ENCODE results near the gene TBX15.

Gene TBX15

DNA sequence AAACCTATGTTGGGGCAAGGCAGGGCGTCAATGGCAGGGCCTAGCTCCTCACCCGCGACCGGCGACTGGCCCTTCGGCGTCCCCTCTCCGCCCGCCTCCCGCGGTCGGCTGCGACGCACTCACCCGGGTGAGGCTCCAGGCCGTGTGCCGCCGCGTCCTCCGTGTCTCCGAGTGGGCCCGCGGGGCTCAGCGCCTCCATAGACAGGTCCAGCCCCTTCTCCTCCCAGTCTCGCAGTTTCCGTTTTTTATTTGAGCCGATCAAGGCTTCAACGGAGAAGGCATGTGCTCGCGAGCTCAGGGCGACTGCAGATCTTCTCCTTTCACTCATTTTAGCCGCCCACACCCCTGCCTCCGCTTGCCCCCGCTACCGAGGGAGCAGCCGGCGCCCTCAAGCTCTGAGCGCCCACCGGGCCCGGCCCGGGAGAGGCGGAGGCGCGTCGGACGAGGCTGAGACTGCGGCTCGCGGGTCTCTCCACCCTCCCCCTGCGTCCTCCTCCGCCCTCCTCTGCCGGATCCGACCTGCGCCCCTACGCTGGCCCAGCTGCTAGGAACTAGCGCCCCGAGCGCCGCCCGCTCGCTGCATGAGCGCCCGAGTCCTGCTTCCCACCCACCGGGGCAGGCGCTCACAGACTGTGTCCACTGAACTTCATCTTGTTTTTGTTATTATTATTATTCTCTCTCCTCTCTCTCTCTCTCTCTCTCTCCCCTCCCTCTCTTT, 516 bp downstream of the TBX15 start:
- no peak overlapping the region for H3K4me2 ChIP-seq (ENCODE audit: low read length)

DNA sequence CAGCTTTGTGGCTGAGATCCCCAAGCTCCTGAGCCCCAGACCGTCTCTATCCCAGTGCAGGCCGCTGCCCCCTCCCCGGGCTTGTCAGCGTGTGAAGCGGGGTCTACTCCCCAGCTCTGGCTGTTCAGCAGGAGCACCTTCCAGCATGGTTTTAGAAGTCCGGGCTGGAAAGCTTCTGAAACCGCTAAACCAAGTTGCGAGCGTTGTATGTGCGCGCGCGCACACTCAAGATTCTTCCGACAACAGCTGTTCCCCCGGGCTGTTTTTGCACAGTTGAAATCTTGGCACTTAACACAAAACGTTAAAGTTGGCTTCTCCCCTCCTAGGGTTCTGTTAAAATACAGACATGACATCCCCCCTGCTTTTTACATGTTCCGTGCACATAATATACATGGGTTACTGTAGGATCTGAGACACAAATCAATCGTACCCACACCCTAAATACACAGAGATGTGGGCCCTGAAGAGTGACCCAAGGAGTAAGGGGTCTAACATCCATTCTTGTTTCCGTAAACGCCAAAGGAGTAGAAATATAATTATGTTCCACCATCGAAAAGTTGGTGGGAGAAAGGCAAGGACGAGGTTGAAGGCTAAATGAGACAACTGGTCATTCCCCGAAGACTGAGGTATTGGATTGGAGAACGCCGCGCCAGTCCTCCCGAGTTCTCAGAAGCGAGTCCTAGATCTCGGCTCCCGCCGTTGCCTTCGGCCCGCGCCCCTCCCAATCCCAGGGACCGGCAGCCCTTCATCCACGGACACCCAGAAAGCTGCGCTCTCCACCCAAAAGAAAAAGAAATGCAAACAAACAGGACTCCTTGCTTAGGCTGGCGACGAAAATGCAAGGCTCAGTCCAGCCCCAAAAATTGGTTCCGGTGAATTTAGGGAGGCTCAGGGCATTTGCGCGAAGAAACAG, 1.3 kb downstream of the TBX15 start:
- Histone ChIP-seq H3K4me1 (ENCODE audit: control insufficient read depth, low read length) (no peaks in the 10 kb centered on the region), H3K9me2 (replicated peaks; ENCODE audit: control insufficient read depth, low read length) (no peaks in the 10 kb centered on the region), H3K4me3 (ENCODE audit: low read length) (no peak overlapping the region), H4K20me1 (ENCODE audit: control insufficient read depth, insufficient read depth, low read depth, low read length) (no peaks in the 10 kb centered on the region), H3F3A (ENCODE audit: control insufficient read depth, insufficient read depth) (no peaks in the 10 kb centered on the region), H3K79me2 (ENCODE audit: control insufficient read depth, low read length) (no peaks in the 10 kb centered on the region), H3K36me3 (ENCODE audit: control insufficient read depth, low read length) (no peaks in the 10 kb centered on the region), H3K9me3 (ENCODE audit: control insufficient read depth, insufficient read depth, low read length) (no peaks in the 10 kb centered on the region), H3K27me3 (ENCODE audit: control insufficient read depth, low read length) (peaks cover 4% of the 10 kb centered on the region; the same call in 1 of the 2 replicates), H3K4me2 (ENCODE audit: low read length) (no peak overlapping the region), H3K27ac (ENCODE audit: low read depth, low read length) (no peak overlapping the region)
- TF ChIP-seq CTCF (IDR thresholded peaks at IDR 0.05; ENCODE audit: low read depth, low read length, poor library complexity, severe bottlenecking) (no peak), EZH2phosphoT487 (IDR thresholded peaks at IDR 0.05; ENCODE audit: borderline replicate concordance, low read length) (no peak)

More for the DNA sequence above, 516 bp downstream of the TBX15 start:
- Histone ChIP-seq H3K4me3 (ENCODE audit: low read length) (no peak overlapping the region), H3K36me3 (ENCODE audit: control insufficient read depth, low read length) (no peaks in the 10 kb centered on the region), H3F3A (ENCODE audit: control insufficient read depth, insufficient read depth) (no peaks in the 10 kb centered on the region), H3K4me1 (ENCODE audit: control insufficient read depth, low read length) (no peaks in the 10 kb centered on the region), H3K9me2 (replicated peaks; ENCODE audit: control insufficient read depth, low read length) (no peaks in the 10 kb centered on the region), H3K79me2 (ENCODE audit: control insufficient read depth, low read length) (no peaks in the 10 kb centered on the region), H3K27ac (ENCODE audit: low read depth, low read length) (no peak overlapping the region), H3K27me3 (ENCODE audit: control insufficient read depth, low read length) (peaks cover 4% of the 10 kb centered on the region; the same call in 1 of the 2 replicates), H4K20me1 (ENCODE audit: control insufficient read depth, insufficient read depth, low read depth, low read length) (no peaks in the 10 kb centered on the region), H3K9me3 (ENCODE audit: control insufficient read depth, insufficient read depth, low read length) (no peaks in the 10 kb centered on the region)
- TF ChIP-seq EZH2phosphoT487 (IDR thresholded peaks at IDR 0.05; ENCODE audit: borderline replicate concordance, low read length): no peak

DNA sequence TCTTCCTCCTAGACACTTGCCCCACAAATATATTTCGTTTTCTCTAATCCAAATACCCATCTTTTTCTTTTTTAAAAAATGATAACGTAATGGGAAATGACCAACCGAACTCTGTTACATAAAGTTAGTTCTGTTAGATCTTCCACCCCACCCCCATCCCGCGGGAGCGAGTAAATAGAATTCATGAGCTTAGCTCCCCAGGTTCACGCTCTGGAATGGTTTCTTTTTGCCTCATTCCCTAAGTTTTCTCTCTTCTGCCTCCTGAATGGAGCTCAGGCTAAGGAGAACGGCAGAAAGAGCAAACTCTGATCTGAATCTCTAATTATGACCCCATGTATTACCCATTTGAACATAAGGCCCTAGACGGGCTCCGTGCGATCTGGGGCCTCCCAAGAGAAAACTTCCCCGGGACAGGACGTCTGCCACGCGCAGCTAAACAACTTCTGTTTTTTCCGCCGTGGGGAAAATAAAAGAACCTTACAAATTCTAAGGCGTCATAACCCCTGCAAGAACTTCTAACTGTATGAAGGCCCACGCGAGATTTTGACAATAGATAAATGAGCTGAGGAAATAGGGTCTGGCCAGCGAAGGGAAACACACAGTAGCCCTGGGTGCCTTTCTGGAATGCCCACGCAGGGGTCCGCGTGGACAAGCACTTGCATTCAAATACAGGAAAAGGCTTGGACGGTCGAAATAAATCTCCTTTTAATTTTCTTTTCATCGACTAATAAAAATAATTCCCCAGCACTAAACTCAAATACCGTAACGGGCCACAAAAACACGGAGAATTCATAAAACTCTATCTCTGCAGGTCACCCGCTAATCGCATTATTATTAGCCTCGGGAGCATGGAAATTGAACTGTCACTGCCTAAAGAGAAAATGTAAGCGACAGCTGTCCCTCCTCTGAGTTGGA, 2.2 kb downstream of the TBX15 start:
- Histone ChIP-seq H3K79me2 (ENCODE audit: control insufficient read depth, low read length) (no peaks in the 10 kb centered on the region), H3K9me2 (replicated peaks; ENCODE audit: control insufficient read depth, low read length) (no peaks in the 10 kb centered on the region), H3K27ac (ENCODE audit: low read depth, low read length) (no peak overlapping the region), H3K4me2 (ENCODE audit: low read length) (no peak overlapping the region), H3K9me3 (ENCODE audit: control insufficient read depth, insufficient read depth, low read length) (no peaks in the 10 kb centered on the region), H3K4me3 (ENCODE audit: low read length) (no peak overlapping the region), H3K4me1 (ENCODE audit: control insufficient read depth, low read length) (no peaks in the 10 kb centered on the region), H4K20me1 (ENCODE audit: control insufficient read depth, insufficient read depth, low read depth, low read length) (no peaks in the 10 kb centered on the region), H3K36me3 (ENCODE audit: control insufficient read depth, low read length) (no peaks in the 10 kb centered on the region), H3K27me3 (ENCODE audit: control insufficient read depth, low read length) (peaks cover 4% of the 10 kb centered on the region; the same call in 1 of the 2 replicates), H3F3A (ENCODE audit: control insufficient read depth, insufficient read depth) (no peaks in the 10 kb centered on the region)
- TF ChIP-seq CTCF (IDR thresholded peaks at IDR 0.05; ENCODE audit: low read depth, low read length, poor library complexity, severe bottlenecking) (no peak), EZH2phosphoT487 (IDR thresholded peaks at IDR 0.05; ENCODE audit: borderline replicate concordance, low read length) (no peak)
